Stimulated activated CD8-positive, alpha-beta memory T cell treated with anti-CD3 and anti-CD28 coated beads, Interleukin-12 subunit alpha, Interleukin-12 subunit beta, amount 100 ng/mL, for 1 hour (primary cell): Measurements from ENCODE around the gene NUMB.

Experiments used
- DNase-seq: peaks from one replicate; pipeline ENCODE4 v3.0.0-alpha.2; 2020; ENCODE audit warnings: low read depth

Gene NUMB

GRCh38 chr14:73289729-73290128, 168.6 kb downstream of the NUMB start:
- DNase-seq: no peak

- no peak for DNase-seq
Observed at GRCh38 chr14:73289308-73289707, 169.0 kb downstream of the NUMB start.

- no peak for DNase-seq
Observed at GRCh38 chr14:73287071-73287470, 171.3 kb downstream of the NUMB start.

- DNase-seq: no peak
Observed at GRCh38 chr14:73286598-73286997, 171.7 kb downstream of the NUMB start.

- no peak for DNase-seq
Observed at GRCh38 chr14:73285979-73286378, 172.4 kb downstream of the NUMB start.

- DNase-seq: no peak
Observed at GRCh38 chr14:73283608-73284379, 174.6 kb downstream of the NUMB start.

GRCh38 chr14:73280903-73281302, 177.4 kb downstream of the NUMB start:
- DNase-seq: no peak

GRCh38 chr14:73277376-73277775, 181.0 kb downstream of the NUMB start:
- no peak for DNase-seq

- no peak for DNase-seq
Observed at GRCh38 chr14:73276836-73277235, 181.5 kb downstream of the NUMB start.

GRCh38 chr14:73273799-73274198, 184.5 kb downstream of the NUMB start:
- no peak for DNase-seq

GRCh38 chr14:73272393-73272792, 186.0 kb downstream of the NUMB start:
- no peak for DNase-seq

- DNase-seq: no peak
Observed at GRCh38 chr14:73269729-73270531, 188.4 kb downstream of the NUMB start.

- no peak for DNase-seq
Observed at GRCh38 chr14:73267474-73267873, 190.9 kb downstream of the NUMB start.

- no peak for DNase-seq
Observed at GRCh38 chr14:73266317-73266716, 192.0 kb downstream of the NUMB start.

GRCh38 chr14:73265721-73266046, 192.7 kb downstream of the NUMB start:
- DNase-seq: no peak

- no peak for DNase-seq
Observed at GRCh38 chr14:73264885-73265720, 193.2 kb downstream of the NUMB start.

- no peak for DNase-seq
Observed at GRCh38 chr14:73264080-73264884, 194.1 kb downstream of the NUMB start.

GRCh38 chr14:73263606-73264005, 194.7 kb downstream of the NUMB start:
- DNase-seq: no peak

GRCh38 chr14:73262427-73263183, 195.7 kb downstream of the NUMB start:
- no peak for DNase-seq

- no peak for DNase-seq
Observed at GRCh38 chr14:73261520-73262426, 196.6 kb downstream of the NUMB start.
